ENCODE measurements around the gene GSTA2.
"Not testable (repeated sequence)": the region's sequence is repeated elsewhere in the genome, so short reads cannot be mapped to it uniquely, and the experiment has no call there.

The GSTA2 gene

GRCh38 chr6:52779237-52779636 is 16.0 kb upstream of the GSTA2 start:
- no peak for ATAC-seq (ENCODE audit: insufficient read depth, low read depth)
- TF ChIP-seq EZH2 (IDR thresholded peaks at IDR 0.05; ENCODE audit: borderline replicate concordance, low read depth, low read length, severe bottlenecking) (no peak), CTCF (IDR thresholded peaks at IDR 0.05; ENCODE audit: borderline replicate concordance, extremely low read depth, low read length, poor library complexity, severe bottlenecking) (no peak)
- H3K9me3 ChIP-seq (ENCODE audit: insufficient read depth, low read length, severe bottlenecking): no peaks in the 10 kb centered on the region

GRCh38 chr6:52776711-52777351 is 13.6 kb upstream of the GSTA2 start:
- not testable (repeated sequence) for H3K4me2 ChIP-seq (ENCODE audit: insufficient read depth, low read length); H4K20me1 ChIP-seq (ENCODE audit: insufficient read depth, low read length); H3K4me1 ChIP-seq (ENCODE audit: insufficient read depth, low read length); DNase-seq; H3K36me3 ChIP-seq (ENCODE audit: insufficient read depth, low read length); H3K9me3 ChIP-seq (ENCODE audit: insufficient read depth, low read length, severe bottlenecking); H3K4me3 ChIP-seq (ENCODE audit: low read depth in 1 of 2, low read length in 2 of 2); H3K79me2 ChIP-seq (ENCODE audit: insufficient read depth, low read length); H3K9ac ChIP-seq (ENCODE audit: low read depth, low read length); H3K27ac ChIP-seq (ENCODE audit: low read length); H2AFZ ChIP-seq (ENCODE audit: low read depth, low read length); ATAC-seq (ENCODE audit: insufficient read depth, low read depth)
- H3K27me3 ChIP-seq (ENCODE audit: insufficient read depth, low read length, poor library complexity): peaks cover 11% of the 10 kb centered on the region

More at GRCh38 chr6:52779237-52779636, 16.0 kb upstream of the GSTA2 start:
- Histone ChIP-seq H2AFZ (ENCODE audit: low read depth, low read length) (no peak overlapping the region), H3K27me3 (ENCODE audit: insufficient read depth, low read length, poor library complexity) (peaks cover 11% of the 10 kb centered on the region), H3K9ac (ENCODE audit: low read depth, low read length) (no peak overlapping the region), H3K4me3 (ENCODE audit: low read depth in 1 of 2, low read length in 2 of 2) (no peak overlapping the region), H3K36me3 (ENCODE audit: insufficient read depth, low read length) (no peaks in the 10 kb centered on the region), H3K27ac (ENCODE audit: low read length) (no peak overlapping the region), H3K79me2 (ENCODE audit: insufficient read depth, low read length) (no peaks in the 10 kb centered on the region), H4K20me1 (ENCODE audit: insufficient read depth, low read length) (no peaks in the 10 kb centered on the region), H3K4me2 (ENCODE audit: insufficient read depth, low read length) (no peak overlapping the region), H3K4me1 (ENCODE audit: insufficient read depth, low read length) (no peaks in the 10 kb centered on the region)
- DNase-seq: no peak

GRCh38 chr6:52769399-52769798 is 6.1 kb upstream of the GSTA2 start:
- not testable (repeated sequence) for H3K9me3 ChIP-seq (ENCODE audit: insufficient read depth, low read length, severe bottlenecking); H3K4me1 ChIP-seq (ENCODE audit: insufficient read depth, low read length); H3K4me2 ChIP-seq (ENCODE audit: insufficient read depth, low read length); H4K20me1 ChIP-seq (ENCODE audit: insufficient read depth, low read length); H3K4me3 ChIP-seq (ENCODE audit: low read depth in 1 of 2, low read length in 2 of 2); ATAC-seq (ENCODE audit: insufficient read depth, low read depth); H3K79me2 ChIP-seq (ENCODE audit: insufficient read depth, low read length); H3K27me3 ChIP-seq (ENCODE audit: insufficient read depth, low read length, poor library complexity); H3K27ac ChIP-seq (ENCODE audit: low read length); H3K9ac ChIP-seq (ENCODE audit: low read depth, low read length); DNase-seq; H3K36me3 ChIP-seq (ENCODE audit: insufficient read depth, low read length); H2AFZ ChIP-seq (ENCODE audit: low read depth, low read length)

GRCh38 chr6:52767658-52768057 is 4.4 kb upstream of the GSTA2 start:
- not testable (repeated sequence) for H3K9me3 ChIP-seq (ENCODE audit: insufficient read depth, low read length, severe bottlenecking); H3K27ac ChIP-seq (ENCODE audit: low read length); H3K4me2 ChIP-seq (ENCODE audit: insufficient read depth, low read length); H3K4me3 ChIP-seq (ENCODE audit: low read depth in 1 of 2, low read length in 2 of 2); ATAC-seq (ENCODE audit: insufficient read depth, low read depth); H3K27me3 ChIP-seq (ENCODE audit: insufficient read depth, low read length, poor library complexity); H3K36me3 ChIP-seq (ENCODE audit: insufficient read depth, low read length); H3K79me2 ChIP-seq (ENCODE audit: insufficient read depth, low read length); H3K4me1 ChIP-seq (ENCODE audit: insufficient read depth, low read length); DNase-seq; H3K9ac ChIP-seq (ENCODE audit: low read depth, low read length); H2AFZ ChIP-seq (ENCODE audit: low read depth, low read length); H4K20me1 ChIP-seq (ENCODE audit: insufficient read depth, low read length)

GRCh38 chr6:52761673-52762491 is 1.4 kb downstream of the GSTA2 start:
- not testable (repeated sequence) for H2AFZ ChIP-seq (ENCODE audit: low read depth, low read length)

More at GRCh38 chr6:52761673-52762491, 1.4 kb downstream of the GSTA2 start:
- not testable (repeated sequence) for H3K9me3 ChIP-seq (ENCODE audit: insufficient read depth, low read length, severe bottlenecking); DNase-seq; H3K4me2 ChIP-seq (ENCODE audit: insufficient read depth, low read length); H3K36me3 ChIP-seq (ENCODE audit: insufficient read depth, low read length); H3K4me3 ChIP-seq (ENCODE audit: low read depth in 1 of 2, low read length in 2 of 2); ATAC-seq (ENCODE audit: insufficient read depth, low read depth); H3K27ac ChIP-seq (ENCODE audit: low read length); H3K27me3 ChIP-seq (ENCODE audit: insufficient read depth, low read length, poor library complexity); H3K79me2 ChIP-seq (ENCODE audit: insufficient read depth, low read length); H3K4me1 ChIP-seq (ENCODE audit: insufficient read depth, low read length); H3K9ac ChIP-seq (ENCODE audit: low read depth, low read length); H4K20me1 ChIP-seq (ENCODE audit: insufficient read depth, low read length)
